ENCODE results near the gene SUCLG2.
A peak's percentile ranks its signal among the peaks of the same experiment; 100 is the strongest.
"Not testable (repeated sequence)": the region's sequence is repeated elsewhere in the genome, so short reads cannot be mapped to it uniquely, and the experiment has no call there.

Gene SUCLG2

DNA sequence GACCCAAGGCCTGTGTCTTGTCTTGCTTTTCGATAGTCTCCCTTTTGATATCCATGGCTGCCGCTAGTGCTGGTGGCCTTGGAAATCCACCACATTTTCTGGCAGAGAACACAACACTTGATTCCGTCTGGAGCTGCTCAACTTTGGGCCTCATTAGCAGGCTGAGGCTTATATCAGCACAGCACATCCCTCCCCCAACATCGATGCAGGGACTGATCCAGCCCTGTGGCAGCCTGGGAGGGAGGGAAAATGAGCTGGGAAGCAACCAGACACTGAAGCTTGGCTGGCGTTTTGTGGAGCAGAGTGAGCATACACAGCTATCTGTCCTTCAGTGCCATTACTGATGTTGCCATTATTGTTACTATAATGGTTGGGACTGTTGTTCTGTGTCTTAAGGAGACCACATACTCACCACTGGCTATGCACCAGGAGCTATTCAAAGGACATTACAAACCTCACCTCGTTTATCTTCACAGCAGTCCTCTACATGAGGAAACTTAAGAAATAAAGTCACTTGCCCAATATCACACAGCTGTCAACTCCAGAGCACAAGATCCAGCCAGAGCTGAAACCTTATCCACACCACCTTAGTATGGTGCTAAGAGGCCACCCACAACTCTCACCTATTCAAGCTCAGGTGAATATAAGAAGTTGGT is 102.9 kb downstream of the SUCLG2 start:
- DNase-seq, result no peak

DNA sequence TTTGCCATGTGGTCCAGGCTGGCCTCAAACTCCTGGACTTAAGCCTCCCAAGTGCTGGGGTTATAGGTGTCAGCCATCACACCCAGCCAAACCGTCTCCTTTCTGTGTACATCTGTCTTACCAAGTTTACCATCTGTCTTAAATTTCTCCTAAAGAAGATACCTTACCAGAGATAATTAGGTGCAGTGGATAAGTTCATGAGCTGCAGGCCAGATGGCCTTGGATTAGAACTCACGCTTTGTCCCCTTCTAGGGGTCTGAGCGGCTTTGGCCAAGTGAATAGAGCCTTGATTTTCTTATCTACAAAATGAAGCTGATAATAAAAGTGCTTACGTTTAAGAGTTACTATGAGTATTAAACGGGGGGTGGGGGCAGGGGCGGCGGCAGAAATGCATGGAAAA is 103.9 kb downstream of the SUCLG2 start:
- DNase-seq, result no peak

DNA sequence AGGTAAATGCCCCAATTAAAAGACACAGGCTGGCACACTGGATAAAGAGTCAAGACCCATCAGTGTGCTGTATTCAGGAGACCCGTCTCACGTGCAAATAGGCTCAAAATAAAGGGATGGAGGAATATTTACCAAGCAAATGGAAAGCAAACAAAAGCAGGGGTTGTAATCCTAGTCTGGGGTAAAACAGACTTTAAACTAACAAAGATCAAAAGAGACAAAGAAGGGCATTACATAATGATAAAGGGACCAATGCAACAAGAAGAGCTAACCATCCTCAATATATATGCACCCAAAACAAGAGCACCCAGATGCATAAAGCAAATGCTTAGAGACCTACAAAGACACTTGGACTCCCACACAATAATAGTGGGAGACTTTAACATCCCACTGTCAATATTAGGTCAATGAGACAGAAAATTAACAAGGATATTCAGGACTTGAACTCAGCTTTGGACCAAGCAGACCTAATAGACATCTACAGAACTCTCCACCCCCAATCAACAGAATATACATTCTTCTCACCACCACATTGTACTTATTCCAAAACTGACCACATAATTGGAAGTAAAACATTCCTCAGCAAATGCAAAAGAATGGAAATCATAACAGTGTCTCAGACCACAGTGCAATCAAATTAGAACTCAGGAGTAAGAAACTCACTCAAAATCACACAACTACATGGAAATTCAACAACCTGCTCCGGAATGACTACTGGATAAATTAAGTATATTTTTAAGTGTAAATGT is 111.7 kb downstream of the SUCLG2 start:
- peak; percentile 45 for DNase-seq

DNA sequence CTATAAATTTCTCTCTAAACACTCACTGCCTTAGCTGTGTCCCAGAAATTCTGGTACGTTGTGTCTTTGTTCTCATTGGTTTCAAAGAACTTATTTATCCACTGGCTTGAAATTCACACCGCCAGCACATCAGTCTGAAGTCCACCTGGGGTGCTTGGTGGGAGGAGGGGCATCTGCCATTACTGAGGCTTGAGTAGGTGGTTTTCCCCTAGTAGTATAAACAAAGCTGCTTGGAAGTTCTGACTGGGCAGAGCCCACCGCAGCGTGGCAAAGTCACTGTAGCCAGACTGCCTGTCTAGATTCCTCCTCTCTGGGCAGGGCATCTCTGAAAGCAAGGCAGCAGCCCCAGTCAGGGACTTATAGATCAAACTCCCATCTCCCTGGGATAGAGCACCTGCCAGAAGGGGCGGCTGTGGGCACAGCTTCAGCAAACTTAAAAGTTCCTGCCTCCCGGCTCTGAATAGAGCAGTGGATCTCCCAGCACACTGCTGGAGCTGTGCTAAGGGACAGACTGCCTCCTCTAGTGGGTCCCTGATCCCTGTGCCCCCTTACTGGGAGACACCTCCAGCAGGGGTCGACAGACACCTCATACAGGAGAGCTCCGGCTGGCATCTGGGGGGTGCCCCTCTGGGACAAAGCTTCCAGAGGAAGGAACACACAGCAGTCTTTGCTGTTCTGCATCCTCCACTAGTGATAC is 114.1 kb downstream of the SUCLG2 start:
- DNase-seq, result no peak

DNA sequence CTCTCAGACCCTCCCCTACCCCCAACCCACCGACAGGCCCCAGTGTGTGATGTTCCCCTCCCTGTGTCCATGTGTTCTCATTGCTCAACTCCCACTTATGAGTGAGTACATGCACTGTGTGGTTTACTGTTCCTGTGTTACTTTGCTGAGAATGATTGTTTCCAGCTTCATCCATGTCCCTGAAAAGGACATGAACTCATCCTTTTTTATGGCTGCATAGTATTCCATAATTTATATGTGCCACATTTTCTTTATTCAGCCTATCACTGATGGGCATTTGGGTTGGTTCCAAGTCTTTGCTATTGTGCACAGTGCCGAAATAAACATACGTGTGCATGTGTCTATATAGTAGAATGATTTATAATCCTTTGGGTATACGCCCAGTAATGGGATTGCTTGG is 117.2 kb downstream of the SUCLG2 start:
- DNase-seq, result not testable (repeated sequence)

DNA sequence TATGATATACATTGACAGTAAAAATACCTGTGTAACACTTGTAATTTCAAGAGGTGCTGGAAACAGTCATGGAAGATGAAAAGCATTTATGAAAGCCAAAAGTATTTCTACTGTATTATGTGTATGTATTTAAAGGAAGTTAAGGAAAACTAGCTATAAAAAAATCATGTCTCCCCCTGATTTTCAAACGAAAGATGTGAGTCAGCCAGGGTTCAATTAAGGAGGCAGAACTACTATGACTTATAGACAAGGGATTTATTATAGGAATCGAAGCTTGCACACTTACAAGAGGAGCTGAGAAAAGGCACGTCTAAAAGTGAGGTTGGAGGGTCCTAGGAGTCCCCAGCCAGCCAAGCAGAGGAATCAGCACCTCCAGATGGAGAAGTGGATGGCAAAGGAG is 119.4 kb downstream of the SUCLG2 start:
- peak; percentile 52 for DNase-seq

DNA sequence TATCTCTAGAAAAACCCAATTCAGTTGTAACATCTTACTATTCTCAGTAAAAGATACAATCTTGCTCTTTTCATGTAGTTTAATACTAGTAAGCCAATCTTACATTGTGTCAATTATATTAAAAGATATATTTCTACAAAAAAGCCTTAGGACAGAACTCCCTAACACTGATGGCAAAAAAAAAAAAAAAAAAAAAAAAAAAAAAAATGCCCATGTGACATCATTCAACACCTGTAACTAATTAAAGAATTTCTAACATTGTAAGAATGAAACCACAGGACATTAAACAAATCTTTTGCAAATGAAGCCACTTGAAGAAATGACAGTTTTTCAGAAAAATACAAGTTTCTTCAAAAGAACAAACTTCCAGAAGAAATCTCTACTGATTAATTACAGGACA is 119.8 kb downstream of the SUCLG2 start:
- peak; percentile 35 for DNase-seq

DNA sequence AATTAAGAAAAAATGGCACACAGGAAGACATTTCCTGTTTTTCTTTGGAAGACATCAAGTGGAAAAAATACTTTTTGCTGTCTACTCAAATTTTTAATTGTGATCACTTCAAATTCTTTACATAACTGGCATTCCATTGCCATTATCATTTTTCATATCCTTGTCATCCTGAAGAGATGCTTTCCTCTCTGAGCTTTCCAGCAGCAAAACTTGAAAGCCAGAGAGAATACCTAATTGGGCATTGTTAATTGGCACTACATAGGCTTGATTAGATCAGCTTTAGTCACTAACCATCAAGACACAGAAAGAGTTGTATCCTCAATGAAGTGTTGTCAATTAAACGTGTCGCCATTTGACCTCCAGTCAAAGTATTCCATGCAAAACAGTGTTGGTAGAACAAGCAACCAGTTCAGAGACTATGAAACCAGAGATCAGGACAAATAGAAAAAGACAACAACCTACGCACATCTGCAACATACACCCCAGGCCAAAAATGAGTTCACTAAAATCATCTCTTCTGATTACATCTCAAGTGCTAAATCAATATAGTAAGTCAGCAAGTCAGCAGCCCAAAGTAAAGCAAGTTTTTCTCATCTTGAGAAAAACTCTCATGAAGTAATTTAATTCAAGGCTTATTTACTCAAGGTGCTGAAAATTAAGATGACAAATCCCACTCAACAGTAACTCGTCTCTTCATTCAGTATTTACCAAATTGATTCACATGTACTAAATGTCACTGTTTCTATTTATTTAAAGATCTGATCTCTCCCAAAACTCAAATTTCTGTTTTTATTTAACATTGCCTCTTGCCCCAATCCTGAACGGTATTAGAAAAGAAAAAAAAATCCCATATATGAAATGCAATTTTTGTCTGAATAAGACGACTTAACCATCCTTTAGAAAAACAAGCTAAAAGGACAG is 123.0 kb downstream of the SUCLG2 start:
- DNase-seq, result peak; percentile 60

DNA sequence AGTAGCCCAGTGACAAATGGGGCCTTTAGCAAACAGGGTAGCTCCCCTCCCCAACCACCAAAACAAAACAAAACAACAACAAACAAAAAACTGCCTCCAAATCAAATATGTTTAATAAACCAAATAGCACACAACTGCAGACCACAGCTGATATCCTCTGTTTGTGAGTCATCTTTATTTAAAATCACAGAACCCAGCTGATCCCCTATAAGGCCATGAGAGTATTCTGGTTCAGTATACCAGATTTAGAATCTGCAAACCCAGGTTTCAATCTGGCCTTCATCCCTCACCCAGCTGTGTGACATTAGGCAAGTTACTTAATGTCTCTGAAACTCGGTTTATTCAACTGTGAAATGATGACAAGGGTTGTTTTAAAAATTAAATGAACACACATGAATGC is 124.5 kb downstream of the SUCLG2 start:
- DNase-seq, result peak; percentile 19

DNA sequence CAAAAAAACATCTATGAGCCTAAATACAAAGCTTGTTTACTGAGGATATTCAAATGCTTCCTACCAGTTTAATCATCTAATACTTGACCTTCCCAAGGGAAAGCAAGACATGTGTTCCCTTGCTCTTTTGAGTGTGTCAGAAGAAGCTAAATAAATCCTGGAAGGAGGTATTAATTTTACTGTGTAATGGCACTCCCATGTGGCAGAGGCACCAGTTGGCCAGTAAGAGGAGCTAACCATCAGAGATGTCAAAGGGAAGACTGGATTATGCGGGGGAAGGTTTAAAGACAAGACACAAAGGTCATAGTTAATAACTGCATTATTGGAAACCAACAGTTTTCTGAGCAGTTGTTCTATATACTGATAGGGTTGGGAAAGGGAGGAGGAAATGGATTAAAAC is 125.1 kb downstream of the SUCLG2 start:
- DNase-seq, result no peak

DNA sequence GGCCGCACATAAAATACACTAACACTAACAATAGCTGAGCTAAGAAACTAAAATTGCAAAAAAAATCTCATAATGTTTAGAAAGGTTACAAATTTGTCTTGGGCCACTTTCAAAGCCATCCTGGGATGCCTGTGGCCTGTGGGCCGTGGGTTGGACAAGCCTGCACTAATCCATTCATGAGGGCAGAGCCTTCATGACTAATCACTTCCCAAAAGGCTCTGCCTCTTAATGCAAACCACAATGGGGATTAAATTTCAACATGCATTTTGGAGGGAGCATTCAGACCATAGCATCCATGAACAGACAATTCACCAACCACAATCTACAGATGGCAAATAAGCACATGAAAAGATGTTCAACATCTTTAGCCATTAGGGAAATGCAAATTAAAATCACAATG is 128.2 kb downstream of the SUCLG2 start:
- peak; percentile 96 for DNase-seq

DNA sequence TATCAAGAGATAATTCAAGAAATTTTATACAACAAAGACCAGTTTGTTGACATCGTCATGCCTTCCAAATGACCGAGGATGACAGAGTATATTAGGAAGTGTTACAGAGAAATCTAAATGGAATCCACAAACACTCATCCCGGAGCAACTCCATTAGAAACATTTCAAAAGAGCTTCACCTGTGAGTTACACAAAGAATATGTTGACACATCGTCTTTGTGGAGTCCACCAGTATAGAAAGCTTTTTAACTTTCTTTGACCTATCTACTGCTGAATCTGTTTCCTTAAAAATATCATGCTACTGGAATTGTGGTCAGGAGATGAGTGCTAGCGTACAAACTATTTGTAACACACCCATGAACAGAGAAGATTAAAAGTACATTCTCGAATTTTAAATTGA is 130.4 kb downstream of the SUCLG2 start:
- DNase-seq, result peak; percentile 34

DNA sequence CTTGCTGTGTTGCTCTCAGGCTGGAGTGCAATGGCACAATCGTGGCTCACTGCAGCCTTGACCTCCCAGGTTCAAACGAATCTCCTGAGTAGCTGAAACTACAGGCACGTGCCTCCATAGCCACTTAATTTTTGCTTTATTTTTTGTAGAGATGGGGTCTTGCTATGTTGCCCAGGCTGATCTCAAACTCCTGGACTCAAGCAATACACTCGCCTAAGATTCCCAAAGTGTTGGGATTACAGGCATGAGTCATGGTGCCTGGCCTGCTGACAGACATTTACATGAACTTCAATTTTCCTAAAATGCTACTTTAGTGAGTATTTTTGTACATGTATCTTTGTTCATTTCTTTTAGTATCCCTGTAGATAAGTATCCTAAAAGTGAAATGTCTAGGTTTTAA is 132.3 kb downstream of the SUCLG2 start:
- no peak for DNase-seq

DNA sequence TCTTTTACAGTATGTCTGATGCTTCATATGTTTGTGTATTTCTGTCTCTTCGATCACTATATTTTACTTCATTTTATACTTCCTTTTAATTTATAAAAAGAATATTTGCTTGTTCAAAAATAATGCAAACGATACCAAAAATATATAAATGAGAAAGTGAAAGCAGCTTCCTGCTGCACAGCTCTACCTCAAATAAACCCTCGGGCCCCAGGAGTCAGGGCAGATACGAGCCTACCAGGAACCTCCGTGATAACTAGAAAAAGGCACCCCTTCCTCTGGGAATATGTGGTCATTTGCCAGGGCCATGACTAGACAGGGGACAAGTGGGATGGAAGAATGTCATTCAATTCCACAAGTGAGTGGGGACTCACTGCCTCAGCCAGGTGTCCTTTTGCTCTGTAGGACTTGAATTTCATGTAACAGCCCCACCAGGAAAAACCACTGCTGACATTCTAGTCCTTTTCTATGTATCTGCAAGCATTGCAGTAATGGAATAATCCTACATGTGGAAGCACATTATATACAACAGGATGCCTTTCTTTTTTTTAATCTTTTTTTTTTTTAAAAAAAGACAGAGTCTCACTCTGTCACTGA is 133.3 kb downstream of the SUCLG2 start:
- DNase-seq, result no peak

DNA sequence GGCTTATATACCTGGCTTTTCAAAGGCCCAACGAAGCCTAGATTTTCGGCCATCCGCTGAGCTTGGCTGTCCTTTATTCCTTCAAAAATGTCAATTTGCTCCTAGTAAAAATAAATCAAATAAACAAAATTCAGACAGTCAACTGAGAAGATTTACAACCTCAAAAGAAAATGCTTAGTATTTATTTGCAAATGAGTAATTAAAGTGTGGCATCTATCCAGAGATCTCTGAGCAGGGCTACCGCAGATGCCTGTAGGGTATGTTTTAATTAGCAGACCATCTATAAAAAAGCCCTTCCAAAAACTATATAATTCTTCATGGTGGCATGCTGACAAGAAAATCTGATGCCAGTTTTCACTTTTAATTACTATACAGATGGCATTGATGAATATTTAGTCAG is 136.2 kb downstream of the SUCLG2 start:
- DNase-seq, result no peak

DNA sequence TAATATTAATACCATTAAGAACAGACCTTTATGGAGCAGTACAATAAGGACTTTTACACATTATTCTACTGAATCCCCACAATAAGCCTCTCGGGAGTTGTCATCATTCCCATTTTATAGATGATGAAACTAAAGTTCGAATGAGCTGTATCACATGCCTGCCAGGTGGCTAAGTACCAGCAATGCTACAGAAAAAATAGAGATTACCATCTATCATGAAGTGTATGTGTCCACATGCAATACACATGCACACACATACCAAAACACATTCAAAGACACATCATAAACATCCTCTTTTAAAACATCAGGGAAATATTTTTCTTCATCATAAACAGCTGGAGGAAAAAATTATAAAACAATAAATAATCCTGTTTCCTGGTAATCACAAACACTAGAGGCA is 136.6 kb downstream of the SUCLG2 start:
- DNase-seq, result no peak

DNA sequence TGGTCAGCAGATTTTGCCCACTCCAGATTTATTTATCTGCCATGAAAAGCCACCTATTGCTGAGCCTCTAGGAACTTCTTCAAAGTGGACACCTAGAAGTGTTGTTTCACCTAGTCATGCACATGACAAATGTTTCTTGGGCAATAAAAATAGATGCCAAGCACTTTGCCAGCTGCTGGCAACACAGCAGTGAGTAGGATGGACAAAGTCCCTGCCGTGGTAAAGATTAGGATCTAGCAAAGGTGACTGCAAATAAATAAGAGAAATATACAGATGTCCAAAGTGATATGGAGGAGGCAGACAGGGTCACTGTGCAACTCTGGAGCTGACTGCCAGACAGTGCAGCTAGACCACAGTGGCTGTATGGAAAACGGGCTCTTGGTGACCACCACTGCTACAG is 137.9 kb downstream of the SUCLG2 start:
- no peak for DNase-seq

DNA sequence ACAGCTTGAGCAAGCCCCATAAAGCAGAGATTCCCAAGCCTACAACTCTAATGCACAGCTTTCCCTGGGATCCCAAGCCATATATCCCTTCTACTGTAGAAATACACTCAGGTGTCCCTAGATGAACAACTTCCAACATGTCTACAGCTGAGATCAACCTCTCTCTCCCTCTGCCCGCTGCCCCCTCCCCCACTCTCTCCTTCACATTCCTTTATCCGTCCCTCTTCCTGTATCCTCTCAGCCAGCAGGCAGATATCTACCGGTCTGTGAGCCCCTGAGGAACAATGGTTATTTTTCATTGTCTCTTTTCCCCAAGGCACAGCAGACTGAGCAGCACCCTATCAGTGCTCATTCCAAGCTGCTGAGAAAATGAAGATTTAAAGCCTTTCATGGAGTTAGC is 138.6 kb downstream of the SUCLG2 start:
- no peak for DNase-seq

DNA sequence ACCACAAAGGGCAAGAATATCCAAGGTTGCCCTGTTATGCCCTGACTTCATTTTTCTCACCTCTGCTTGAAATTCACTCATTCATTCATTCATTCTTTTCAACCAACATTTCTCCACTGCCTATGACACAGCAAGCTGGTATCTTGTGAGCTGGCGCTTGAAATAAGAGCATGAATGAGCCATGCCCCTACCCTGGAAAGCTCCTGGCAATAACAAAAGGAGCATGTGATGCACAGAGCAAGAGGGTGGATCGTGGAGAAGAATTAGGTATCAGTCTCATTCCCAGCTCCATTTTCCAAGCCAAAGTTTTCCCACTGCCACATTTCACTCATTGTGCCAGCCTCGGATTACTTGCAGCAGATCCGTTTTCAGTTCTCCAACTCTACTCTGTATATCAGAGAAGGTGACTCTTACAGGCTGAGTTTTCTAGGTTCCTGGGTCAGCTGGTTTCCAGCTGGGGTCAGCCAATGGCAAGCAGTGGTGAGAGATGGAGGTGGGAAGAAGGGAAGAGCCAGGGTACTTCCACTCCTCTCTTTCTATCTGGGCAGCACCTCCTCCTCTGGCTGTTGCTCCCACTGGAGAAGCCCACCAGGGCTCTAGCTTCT is 144.8 kb downstream of the SUCLG2 start:
- no peak for DNase-seq

DNA sequence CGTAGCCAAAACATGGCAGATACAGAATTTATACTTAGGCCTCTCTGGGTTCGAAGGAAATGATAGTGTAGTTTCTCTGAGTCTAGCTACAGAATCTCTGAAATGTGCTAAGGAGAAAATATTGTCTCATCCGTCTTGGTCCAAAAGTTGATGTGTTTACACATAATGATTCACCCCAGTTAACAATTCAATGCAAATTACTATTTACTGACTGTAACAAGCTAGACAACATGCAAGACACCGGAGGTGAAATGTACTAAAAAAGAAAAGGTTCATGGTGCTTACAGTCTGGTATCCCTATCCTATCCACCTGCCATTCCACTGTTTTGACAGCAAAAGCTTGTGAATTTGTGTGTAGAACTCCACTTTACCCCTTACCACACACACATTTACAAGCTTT is 146.8 kb downstream of the SUCLG2 start:
- no peak for DNase-seq

DNA sequence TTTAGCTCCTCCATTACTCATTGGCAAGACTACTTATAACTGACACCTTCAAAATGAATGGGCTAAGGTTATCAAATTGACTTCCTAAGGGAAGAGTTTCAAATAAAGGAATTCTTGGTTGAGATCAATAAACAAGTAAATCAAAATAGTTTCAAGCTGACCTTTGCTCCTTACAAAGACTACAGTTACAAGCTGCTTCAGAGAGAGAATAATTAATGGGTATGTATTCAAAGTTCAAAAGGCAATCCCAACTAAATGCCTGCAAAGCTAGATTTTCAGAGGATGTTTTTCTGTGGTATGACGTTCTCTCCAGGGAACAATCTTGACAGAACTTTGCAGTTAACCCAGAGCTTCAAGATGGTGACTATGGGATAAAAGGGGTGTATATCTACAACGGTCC is 153.7 kb downstream of the SUCLG2 start:
- DNase-seq, result no peak

DNA sequence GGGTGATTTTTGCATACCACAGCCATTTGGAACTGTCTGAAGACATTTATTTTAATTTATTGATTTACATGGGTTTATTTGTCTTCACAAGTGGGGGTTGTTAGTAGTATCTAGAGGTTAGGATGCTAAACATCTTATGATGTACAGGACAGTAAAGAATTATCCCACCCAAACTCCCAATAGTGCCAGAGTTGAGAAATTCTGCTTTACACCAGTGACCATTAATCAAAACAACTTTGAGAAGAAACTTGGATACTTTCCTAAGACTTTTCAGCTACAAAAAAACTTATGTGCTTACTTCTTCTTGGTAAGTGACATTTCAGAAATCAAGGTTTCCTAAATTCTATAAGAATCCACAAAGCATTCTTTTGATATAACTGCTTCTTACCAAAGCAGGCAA is 156.7 kb downstream of the SUCLG2 start:
- DNase-seq, result peak; percentile 56
